Activated B cell treated with CpG ODN at 0.5 μM for 24 hours (primary cell): ENCODE data around the gene RNGTT. TPM values are rescaled to one million over a fixed set of nuclear protein-coding genes. Genes with fewer than 3 reads are reported as not detected.

Experiments used
- ATAC-seq: fragments of 200-7000 bp; cut with Tn5 transposase; one replicate; pipeline ENCODE4 v1.10.0; 2021; ENCODE audit warnings: low read depth, mild to moderate bottlenecking, moderate library complexity
- CTCF ChIA-PET: fragments of 350-600 bp; sonication (Branson Sonifier 250); formaldehyde crosslinking; loops from one replicate; lab custom pipeline; 2021; ENCODE audit warnings: antibody characterized with exemption; lab: Charles Lee
- POLR2A ChIA-PET: fragments of 350-600 bp; sonication (Branson Sonifier 250); formaldehyde crosslinking; loops from one replicate; lab custom pipeline; 2021; ENCODE audit warnings: antibody characterized with exemption; lab: Charles Lee
- DNase-seq: peaks from one replicate; pipeline ENCODE4 v3.0.0; 2022
- H3K27ac Mint-ChIP-seq: one replicate; pipeline ENCODE4 v1.8.0; 2020; ENCODE audit warnings: mixed read lengths
- H3K27me3 Mint-ChIP-seq: one replicate; pipeline ENCODE4 v1.8.0; 2021; ENCODE audit warnings: mixed read lengths
- H3K36me3 Mint-ChIP-seq: one replicate; pipeline ENCODE4 v1.8.0; 2021; ENCODE audit warnings: low read depth, mixed read lengths
- H3K4me1 Mint-ChIP-seq: one replicate; pipeline ENCODE4 v1.8.0; 2021; ENCODE audit warnings: mixed read lengths
- H3K4me3 Mint-ChIP-seq: one replicate; pipeline ENCODE4 v1.8.0; 2020; ENCODE audit warnings: mild to moderate bottlenecking, mixed read lengths
- H3K9me3 Mint-ChIP-seq: one replicate; pipeline ENCODE4 v1.8.0; 2020; ENCODE audit warnings: mixed read lengths
- CTCF ChIP-seq: fragments of 200-600 bp; IDR thresholded peaks from one replicate; pipeline ENCODE4 v1.8.0; 2022; ENCODE audit warnings: antibody characterized with exemption, mild to moderate bottlenecking
- intact Hi-C: fragments of 100-400 bp; cut with micrococcal nuclease; formaldehyde crosslinking; loops from one replicate; pipeline ENCODE4 v1.15.1; 2024
- total RNA-seq: library from RNA; stranded (reverse); gene quantifications from 2 replicates; pipeline ENCODE4 v1.2.3, GENCODE V29; 2022

Gene RNGTT
- total RNA-seq, 1 donor from 2014 or later = 25.9 TPM

GRCh38 chr6:88760091-88760490, 203.3 kb downstream of the RNGTT start:
- Mint-ChIP-seq H3K4me1 (peaks cover 33% of the 10 kb centered on the region), H3K27ac (peak overlapping the region; percentile 50), H3K27me3 (no peaks in the 10 kb centered on the region), H3K36me3 (peaks cover 25% of the 10 kb centered on the region), H3K4me3 (no peak overlapping the region), H3K9me3 (peaks cover 9% of the 10 kb centered on the region)
- CTCF ChIA-PET = interaction anchor here (0.6 kb wide), 1 partner anchor 619 kb away, joined by 3 read pairs; no protein-coding TSS in a partner anchor
- POLR2A ChIA-PET = no interaction called here
- DNase-seq (no peak), ATAC-seq (no peak)
- intact Hi-C loops = loop anchor here (5.0 kb wide), 3 partner anchors 268 to 833 kb away; no protein-coding TSS in a partner anchor
- TF ChIP-seq CTCF = no peak

- intact Hi-C loops = no loop called here
- DNase-seq (no peak), ATAC-seq (no peak)
- no peak for TF ChIP-seq CTCF
- ChIA-PET POLR2A (no interaction called here), CTCF (interaction anchor here (1.3 kb wide), 1 partner anchor 30 kb away, joined by 3 read pairs; no protein-coding TSS in a partner anchor)
- H3K27me3 Mint-ChIP-seq = no peaks in the 10 kb centered on the region
- no peak overlapping the region for H3K4me3 Mint-ChIP-seq
- H3K36me3 Mint-ChIP-seq = peaks cover 34% of the 10 kb centered on the region
- H3K4me1 Mint-ChIP-seq = no peaks in the 10 kb centered on the region
- H3K9me3 Mint-ChIP-seq = peaks cover 6% of the 10 kb centered on the region
- H3K27ac Mint-ChIP-seq = no peak overlapping the region
These were observed 212.5 kb downstream of the RNGTT start for GRCh38 chr6:88750936-88751335.

GRCh38 chr6:88749849-88750248, 213.6 kb downstream of the RNGTT start:
- DNase-seq (no peak), ATAC-seq (no peak)
- POLR2A ChIA-PET = no interaction called here
- CTCF ChIA-PET = interaction anchor here (1.0 kb wide), 1 partner anchor 30 kb away, joined by 3 read pairs; no protein-coding TSS in a partner anchor
- Mint-ChIP-seq H3K4me1 (no peaks in the 10 kb centered on the region), H3K36me3 (peaks cover 34% of the 10 kb centered on the region), H3K27me3 (no peaks in the 10 kb centered on the region), H3K9me3 (peaks cover under 1% of the 10 kb centered on the region), H3K4me3 (no peak overlapping the region), H3K27ac (no peak overlapping the region)
- intact Hi-C loops = no loop called here
- no peak for TF ChIP-seq CTCF

- CTCF ChIA-PET = no interaction called here
- no peak overlapping the region for H3K27ac Mint-ChIP-seq
These were observed 215.3 kb downstream of the RNGTT start for GRCh38 chr6:88748141-88748540.

GRCh38 chr6:88741939-88742338, 221.5 kb downstream of the RNGTT start:
- Mint-ChIP-seq H3K27ac (no peak overlapping the region), H3K4me1 (peaks cover 3% of the 10 kb centered on the region), H3K4me3 (no peak overlapping the region), H3K27me3 (no peaks in the 10 kb centered on the region), H3K9me3 (peaks cover 3% of the 10 kb centered on the region), H3K36me3 (peaks cover 38% of the 10 kb centered on the region)
- DNase-seq (no peak), ATAC-seq (no peak)
- intact Hi-C loops = no loop called here
- no peak for TF ChIP-seq CTCF
- ChIA-PET POLR2A (no interaction called here), CTCF (no interaction called here)

More at GRCh38 chr6:88748141-88748540, 215.3 kb downstream of the RNGTT start:
- no peak for DNase-seq
- H3K27me3 Mint-ChIP-seq = no peaks in the 10 kb centered on the region
- TF ChIP-seq CTCF = no peak
- intact Hi-C loops = no loop called here
- POLR2A ChIA-PET = no interaction called here
- peaks cover 3% of the 10 kb centered on the region for H3K4me1 Mint-ChIP-seq
- no peak for ATAC-seq
- H3K4me3 Mint-ChIP-seq = no peak overlapping the region
- H3K36me3 Mint-ChIP-seq = peaks cover 24% of the 10 kb centered on the region
- H3K9me3 Mint-ChIP-seq = no peaks in the 10 kb centered on the region
